G401 (cell line): Measurements from ENCODE around the gene STK4. TPM values are rescaled to one million over a fixed set of nuclear protein-coding genes. Genes with fewer than 3 reads are reported as not detected.

ENCODE experiments used
- DNase-seq: peaks from one replicate; pipeline ENCODE4 v3.0.0-alpha.2; 2015; ENCODE audit warnings: low spot score
- in situ Hi-C: cut with HindIII; loops from 2 replicates; pipeline ENCODE4 v1.10.0; 2016; ENCODE audit warnings: low sequenced_read_pairs, mixed read lengths
- total RNA-seq: library from RNA; depleted of rRNA; stranded (reverse); fragments of >200 nt; shearing (Covaris generic); gene quantifications from 2 replicates; pipeline ENCODE4 v1.2.3, GENCODE V29; 2014; rRNA removed

The STK4 gene
- total RNA-seq, 1 experiment from 2014 or later = 11.1 TPM

- DNase-seq = no peak
- in situ Hi-C loops = no loop called here
Measured at GRCh38 chr20:45118028-45118427, 151.7 kb downstream of the STK4 start.

GRCh38 chr20:45119556-45120266, 153.4 kb downstream of the STK4 start:
- in situ Hi-C loops = no loop called here

GRCh38 chr20:45121388-45121787, 155.1 kb downstream of the STK4 start:
- DNase-seq = no peak
- in situ Hi-C loops = no loop called here

More at GRCh38 chr20:45119556-45120266, 153.4 kb downstream of the STK4 start:
- no peak for DNase-seq

GRCh38 chr20:45124365-45124764, 158.1 kb downstream of the STK4 start, which contains the start of gene WFDC12:
Gene WFDC12, minus strand, starts transcription at chr20:45124465. Its CDS starts 18 bp downstream, at chr20:45124447.
- in situ Hi-C loops = no loop called here
- no peak for DNase-seq

- in situ Hi-C loops = no loop called here
- DNase-seq = no peak
Measured at GRCh38 chr20:45128099-45128498, 161.8 kb downstream of the STK4 start.

Other genes starting within 250 kb of the STK4 start
- 17.9 TPM in 2 replicates for gene KCNK15, start 220.6 kb upstream of the STK4 start, total RNA-seq
- 8.3 and 10.9 TPM in 2 replicates for gene RIMS4, start 156.0 kb upstream of the STK4 start, total RNA-seq
- gene YWHAB, start 80.8 kb upstream of the STK4 start, total RNA-seq = 96.3 and 138 TPM in 2 replicates
- gene PABPC1L, start 56.5 kb upstream of the STK4 start, total RNA-seq = 3.7 and 11.4 TPM in 2 replicates
- 22.7 and 42.0 TPM in 2 replicates for gene TOMM34, start 6.1 kb upstream of the STK4 start, total RNA-seq
- not detected in 2 replicates for gene KCNS1, start 134.6 kb downstream of the STK4 start, total RNA-seq
- gene WFDC5, start 148.7 kb downstream of the STK4 start, total RNA-seq = not detected in 2 replicates
- not detected in 2 replicates for gene WFDC12, start 158.0 kb downstream of the STK4 start, total RNA-seq
- not detected in 2 replicates for gene PI3, start 208.4 kb downstream of the STK4 start, total RNA-seq
- gene SEMG1, start 240.5 kb downstream of the STK4 start, total RNA-seq = not detected in 2 replicates